Vagina (tissue), 2 donors: ENCODE data around the gene ITM2B.

Source experiments
- CTCF ChIP-seq, 3 experiments: fragments of 450-650 bp in 2 of 3; fragments of 200-600 bp in 1 of 3; sonication (generic) in 1 of 3; IDR thresholded peaks; one replicate each; pipeline ENCODE4 v1.5.1; 2017 to 2019; ENCODE audit warnings: antibody characterized with exemption in 3 of 3, mild to moderate bottlenecking in 2 of 3, moderate library complexity in 2 of 3
- POLR2A ChIP-seq, 2 donors: fragments of 450-650 bp; IDR thresholded peaks; one replicate each; pipeline ENCODE4 v1.6.1; 2017; ENCODE audit warnings: antibody characterized with exemption in 2 of 2, mild to moderate bottlenecking in 2 of 2, moderate library complexity in 2 of 2

GRCh38 chr13:48232420-48233045, 473 bp upstream of the ITM2B start:
- no peak for TF ChIP-seq CTCF (IDR thresholded peaks at IDR 0.05)
- peak in 1 of 2 donors; percentile 32 for TF ChIP-seq POLR2A (IDR thresholded peaks at IDR 0.05)
